ENCODE results near the gene CDH13.

DNA sequence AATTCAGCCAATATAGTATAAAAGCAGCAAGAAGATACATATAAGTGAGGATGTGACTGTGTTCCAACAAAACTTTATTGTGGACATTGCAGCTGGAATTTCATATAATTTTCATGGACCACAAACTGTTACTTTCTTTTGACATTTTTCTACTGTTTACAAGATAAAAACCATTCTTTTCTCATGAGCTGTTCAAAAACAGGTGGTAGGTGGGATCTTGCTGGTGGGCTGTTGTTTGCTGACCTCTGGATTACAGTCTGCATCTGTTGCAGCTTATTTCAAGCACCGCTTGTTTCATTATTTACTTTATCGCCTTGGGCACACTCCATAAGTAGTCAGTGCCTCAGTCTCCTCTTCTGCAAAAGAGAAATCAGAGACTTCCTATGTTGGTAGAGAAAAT is 99.5 kb downstream of the CDH13 start:
- TF ChIP-seq, protein P1, sequence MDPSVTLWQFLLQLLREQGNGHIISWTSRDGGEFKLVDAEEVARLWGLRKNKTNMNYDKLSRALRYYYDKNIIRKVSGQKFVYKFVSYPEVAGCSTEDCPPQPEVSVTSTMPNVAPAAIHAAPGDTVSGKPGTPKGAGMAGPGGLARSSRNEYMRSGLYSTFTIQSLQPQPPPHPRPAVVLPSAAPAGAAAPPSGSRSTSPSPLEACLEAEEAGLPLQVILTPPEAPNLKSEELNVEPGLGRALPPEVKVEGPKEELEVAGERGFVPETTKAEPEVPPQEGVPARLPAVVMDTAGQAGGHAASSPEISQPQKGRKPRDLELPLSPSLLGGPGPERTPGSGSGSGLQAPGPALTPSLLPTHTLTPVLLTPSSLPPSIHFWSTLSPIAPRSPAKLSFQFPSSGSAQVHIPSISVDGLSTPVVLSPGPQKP (IDR thresholded peaks at IDR 0.05; ENCODE audit: low read depth, low read length), result no peak
- TF ChIP-seq CREB1 (IDR thresholded peaks at IDR 0.05; ENCODE audit: low read depth), result no peak
- TF ChIP-seq ESRRA (IDR thresholded peaks at IDR 0.05; ENCODE audit: low read length), result no peak
- no peak for TF ChIP-seq SMARCA5 (IDR thresholded peaks at IDR 0.05)
